ENCODE data around the gene HDAC2.
"Not testable (repeated sequence)": the region's sequence is repeated elsewhere in the genome, so short reads cannot be mapped to it uniquely, and the experiment has no call there.

Gene HDAC2

DNA sequence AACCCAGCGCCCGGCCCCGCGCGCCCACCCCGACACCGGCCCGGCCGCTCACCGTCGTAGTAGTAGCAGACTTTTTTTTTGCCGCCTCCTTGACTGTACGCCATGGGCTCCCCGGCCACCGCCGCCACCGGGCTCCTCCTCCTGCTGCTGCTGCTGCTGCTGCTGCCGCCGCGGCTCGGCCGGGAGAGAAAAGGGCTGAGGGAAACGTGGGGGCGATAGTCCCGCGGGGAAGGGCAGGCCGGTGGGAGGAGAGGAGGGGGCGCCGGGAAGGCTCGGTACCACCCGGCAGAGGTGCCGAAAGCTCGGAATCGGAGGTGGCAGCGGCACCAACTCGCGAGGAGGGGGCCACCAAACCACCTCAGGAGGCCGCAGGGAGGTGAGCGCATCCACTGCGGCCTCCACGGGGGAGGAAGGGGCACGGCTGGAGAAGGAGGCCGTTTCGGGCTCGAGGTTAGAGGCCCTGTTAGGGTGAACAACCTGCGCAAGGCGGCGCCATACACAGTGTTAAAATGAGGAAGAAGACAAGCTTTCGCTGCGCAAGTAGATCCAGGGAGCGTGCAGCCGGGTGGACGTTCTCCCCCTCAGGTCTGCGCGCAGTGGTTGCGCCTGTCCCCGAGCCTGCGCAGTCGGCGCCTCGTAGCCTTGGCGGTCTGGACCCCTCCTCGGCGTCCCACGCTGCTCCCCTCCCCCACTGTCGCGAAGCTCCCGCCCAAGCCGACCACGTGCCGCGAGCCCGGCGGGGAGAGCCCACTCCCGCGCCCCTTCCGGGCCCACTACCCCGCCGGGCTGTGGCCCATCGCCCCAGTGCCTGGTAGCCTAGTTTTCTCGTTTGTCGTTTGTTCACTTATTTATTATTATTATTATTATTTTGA lies at the start of gene HDAC2:
Gene HDAC2, minus strand, starts transcription at position 344 of the 872 bp plus-strand sequence. Its CDS starts 240 bp downstream, at position 104.
- DNase-seq, result peak; percentile 89

DNA sequence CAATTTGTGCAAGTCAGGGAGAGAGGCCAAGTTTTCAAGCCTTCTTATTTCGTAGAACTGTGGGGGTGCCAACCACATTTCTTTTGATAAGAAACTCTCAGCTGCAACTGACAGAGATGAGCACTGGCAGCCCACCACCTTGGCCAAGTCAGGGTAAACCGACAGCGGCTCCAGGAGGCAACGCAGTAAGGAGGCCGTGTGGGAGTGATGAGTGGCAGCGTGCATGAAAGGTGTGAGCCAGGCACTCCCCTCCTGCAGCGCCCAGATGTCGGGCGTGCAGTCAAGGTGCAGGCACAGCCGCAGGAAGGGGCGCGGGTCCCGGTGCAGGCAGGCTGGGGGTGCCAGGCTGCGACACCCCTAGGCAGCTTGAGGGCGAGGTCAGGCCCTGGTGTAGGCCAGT lies 49.2 kb upstream of the HDAC2 start:
- DNase-seq, result no peak

DNA sequence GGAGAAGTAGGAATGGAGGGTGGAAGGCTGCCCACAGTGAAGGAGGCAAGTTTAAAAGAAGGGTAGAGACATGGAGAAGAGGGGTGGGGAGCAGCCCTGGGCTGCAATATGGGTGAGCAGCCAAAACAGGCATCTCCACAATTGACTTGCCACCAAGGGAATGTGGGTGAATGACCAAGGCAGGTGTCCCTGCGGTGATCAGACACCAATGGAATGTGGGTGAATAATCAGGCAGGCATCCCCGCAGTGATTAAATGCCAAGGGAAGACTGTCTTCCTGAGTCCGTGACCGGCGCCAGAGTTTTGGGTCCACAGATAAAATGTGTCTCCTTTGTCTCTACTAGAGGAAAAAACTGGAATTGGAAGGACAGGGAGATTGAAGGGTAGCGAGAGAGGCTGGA lies 46.2 kb upstream of the HDAC2 start:
- not testable (repeated sequence) for DNase-seq

DNA sequence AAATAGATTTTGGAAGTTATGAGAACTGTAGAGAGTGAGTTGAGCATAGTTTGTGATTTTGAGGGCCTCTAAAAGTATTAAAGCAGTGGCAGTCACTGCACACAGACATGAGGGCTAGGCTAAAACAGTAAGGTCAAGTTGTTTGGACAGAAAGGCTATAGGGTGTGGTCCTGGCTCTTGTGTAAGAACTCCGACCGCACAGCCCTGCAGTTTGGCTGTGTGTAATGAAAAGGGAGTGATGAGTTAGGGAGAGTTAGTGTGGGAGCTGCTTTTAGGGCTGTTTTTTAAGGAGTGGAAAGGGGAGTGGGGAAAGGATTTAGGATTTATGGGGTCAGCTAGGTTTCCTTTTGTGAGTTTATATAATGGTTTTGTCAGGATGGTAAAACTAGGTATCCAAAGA lies 43.2 kb upstream of the HDAC2 start:
- DNase-seq, result not testable (repeated sequence)

DNA sequence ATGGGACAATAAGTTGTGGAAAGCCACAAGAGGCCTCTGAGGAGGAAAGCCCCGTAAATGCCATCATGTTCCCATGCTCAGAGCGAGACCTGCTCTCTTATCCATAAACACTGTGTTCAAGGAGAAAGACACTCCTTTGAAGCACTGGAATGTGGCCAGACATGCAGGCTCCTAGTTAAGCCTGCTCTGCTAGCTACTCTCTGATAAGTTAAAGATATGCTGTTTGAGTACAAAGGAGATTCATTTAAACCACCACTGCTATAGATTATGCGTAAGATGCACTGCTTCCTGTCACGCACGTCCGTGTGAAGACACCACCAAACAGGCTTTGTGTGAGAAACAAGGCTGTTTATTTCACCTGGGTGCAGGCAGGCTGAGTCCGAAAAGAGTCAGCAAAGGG lies 40.5 kb upstream of the HDAC2 start:
- not testable (repeated sequence) for DNase-seq

DNA sequence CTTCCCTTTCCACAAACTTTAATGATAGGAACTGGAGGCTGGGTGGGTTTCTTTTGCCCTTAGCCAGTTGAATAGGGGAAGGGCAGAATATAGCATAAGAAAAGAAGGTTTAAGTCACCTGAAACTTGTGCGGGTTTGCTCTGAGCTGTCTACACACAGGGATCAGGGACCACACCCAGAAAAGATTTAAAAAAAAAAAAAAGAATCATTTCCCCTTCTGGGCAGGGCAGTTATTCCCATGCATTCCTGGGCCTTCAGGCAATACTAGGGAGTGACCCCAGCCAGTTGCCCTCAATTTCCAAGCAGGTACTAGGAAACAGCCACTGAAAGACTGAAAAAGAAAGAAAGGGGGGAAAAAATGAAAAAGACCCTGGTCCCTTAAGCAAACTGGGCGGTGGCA lies 39.6 kb upstream of the HDAC2 start:
- no peak for DNase-seq

DNA sequence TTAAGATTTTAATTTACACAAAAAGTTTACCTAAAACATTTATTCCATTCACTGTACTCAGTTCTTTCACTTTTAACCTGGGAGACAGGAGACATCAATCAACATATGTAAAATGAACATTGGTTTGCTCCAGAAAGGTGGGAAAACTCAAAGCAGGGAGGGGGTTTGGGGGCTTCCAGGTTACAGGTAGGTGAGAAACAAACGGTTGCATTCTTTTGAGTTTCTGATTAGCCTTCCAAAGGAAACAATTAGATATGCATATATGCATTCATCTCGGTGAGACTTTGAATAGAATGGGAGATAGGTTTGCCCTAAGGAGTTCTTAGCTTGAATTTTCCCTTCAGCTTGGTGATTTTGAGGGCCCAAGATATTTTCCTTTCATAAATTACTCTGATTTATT lies 38.2 kb upstream of the HDAC2 start:
- DNase-seq, result no peak

DNA sequence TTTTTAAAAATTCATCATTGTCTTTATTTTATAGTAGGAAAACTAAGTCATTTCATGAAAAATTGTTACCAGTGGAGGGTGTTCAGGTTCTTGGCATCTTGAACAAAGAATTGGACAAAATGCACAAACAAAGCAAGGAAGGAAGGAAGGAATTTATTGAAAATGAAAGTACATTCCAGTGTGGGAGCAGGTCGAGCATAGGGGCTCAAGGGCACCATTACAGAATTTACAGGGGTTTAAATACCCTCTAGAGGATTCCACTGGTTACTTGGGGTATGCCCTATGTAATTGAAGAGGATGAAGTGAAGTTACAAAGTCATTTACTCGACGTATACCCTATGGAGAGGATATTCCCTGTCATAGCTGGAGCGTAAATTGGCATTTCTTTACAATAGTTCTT lies 37.4 kb upstream of the HDAC2 start:
- no peak for DNase-seq

DNA sequence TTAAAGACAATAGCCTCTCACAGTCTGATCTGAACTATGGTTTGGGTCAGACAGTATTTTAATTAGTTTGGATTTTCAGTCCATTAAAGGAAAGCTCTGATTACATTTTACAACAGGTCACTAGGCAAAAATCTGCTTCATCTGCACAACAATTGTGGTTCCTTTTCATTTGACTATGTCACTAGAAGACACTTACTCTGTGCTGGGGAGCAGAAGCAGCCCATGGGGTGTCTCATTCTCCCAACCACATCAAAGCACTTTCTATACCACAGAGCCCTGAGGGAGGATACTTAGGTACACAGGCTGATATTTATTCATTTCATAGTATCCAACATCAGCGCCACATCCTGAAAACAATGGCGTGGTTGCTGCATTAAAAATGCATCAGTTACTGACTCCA lies 36.6 kb upstream of the HDAC2 start:
- DNase-seq, result no peak

DNA sequence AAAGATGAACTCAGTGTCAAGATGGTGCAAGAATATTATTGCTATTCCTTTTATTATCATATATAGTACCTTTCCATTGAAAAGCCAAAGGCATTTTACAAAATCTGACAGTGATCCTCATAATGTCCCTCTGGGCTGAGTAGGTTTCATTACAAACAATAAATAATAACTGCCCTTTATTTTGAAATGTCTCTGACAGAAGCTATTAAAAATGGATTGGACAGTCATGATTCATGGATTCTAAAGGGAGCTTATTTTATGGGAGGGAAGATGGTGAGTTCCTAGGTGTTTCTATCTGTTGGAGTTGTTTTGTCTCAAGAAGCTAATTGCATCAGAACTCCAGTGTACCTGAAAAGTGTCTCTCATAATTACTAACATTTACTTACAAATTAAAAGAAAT lies 30.4 kb upstream of the HDAC2 start:
- no peak for DNase-seq

DNA sequence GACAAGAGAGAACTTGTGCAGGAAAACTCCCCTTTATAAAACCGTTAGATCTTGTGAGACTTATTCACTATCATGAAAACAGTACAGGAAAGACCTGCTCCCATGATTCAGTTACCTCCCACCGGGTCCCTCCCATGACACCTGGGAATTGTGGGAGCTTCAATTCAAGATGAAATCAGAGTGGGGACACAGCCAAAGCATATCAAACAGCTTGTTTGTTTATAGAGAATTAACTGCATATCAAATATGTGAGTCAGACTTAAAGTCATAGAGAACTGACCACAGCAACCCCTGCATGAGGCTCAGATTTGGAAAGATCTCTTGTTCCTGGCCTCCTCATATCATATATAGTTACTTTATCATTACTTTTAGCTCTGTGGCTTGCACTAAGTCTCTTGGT lies 29.1 kb upstream of the HDAC2 start:
- DNase-seq, result no peak

DNA sequence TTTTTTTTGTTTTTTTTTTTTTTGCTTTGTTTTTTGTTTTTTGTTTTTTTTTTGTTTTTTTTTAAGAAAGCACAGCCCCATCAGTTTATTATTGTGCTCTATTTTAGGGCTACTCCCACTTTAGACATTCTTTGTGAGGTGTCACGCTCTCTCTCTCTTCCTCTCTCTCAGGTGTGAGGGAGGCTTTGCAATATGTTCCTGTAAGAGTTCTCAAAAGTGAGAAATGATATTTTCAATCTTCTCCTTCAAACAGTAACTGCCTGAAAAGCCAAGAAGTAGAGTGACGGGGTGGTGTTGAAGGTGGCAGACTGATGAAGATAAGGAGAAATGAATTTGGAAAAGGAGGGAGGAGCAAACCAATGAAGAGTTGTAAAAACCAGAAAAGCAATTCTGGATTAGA lies 28.3 kb upstream of the HDAC2 start:
- DNase-seq, result no peak

DNA sequence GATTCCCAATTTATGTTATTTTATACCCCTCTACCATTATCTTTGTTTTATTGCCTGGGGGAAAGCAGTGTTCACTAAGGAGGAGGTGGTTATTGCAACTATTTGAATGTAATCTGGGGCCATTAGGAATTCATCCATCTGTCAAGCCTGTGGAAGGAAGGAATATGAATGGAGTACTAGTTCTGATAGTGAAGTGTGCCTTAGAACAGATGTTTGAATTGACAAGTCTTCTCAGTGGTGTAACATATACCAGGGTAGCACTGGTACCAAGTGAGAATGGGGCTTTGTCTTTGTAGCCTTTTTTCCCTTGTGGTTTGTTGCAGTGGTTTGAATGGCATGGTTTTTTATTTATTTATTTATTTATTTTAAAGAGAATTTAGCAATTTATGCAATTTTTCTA lies 27.9 kb upstream of the HDAC2 start:
- DNase-seq, result no peak

DNA sequence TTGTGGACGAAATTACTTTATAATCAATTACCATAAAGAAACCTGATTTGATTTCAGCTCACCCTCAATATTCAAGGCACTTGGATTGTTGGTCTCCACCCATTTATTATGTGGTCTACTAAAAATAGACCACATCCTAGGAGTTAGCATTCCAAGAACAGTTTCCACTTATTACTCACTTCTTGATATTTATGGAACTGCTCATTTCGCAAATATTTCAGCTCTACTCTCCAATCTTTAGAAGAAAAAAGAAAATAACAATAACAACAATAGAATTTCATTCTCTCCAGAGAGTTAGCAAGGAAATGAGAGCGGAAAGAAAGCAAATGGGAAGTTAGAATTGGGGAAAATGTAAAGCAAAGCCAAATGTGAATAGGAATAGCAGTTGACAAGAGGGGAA lies 26.2 kb upstream of the HDAC2 start:
- DNase-seq, result no peak

DNA sequence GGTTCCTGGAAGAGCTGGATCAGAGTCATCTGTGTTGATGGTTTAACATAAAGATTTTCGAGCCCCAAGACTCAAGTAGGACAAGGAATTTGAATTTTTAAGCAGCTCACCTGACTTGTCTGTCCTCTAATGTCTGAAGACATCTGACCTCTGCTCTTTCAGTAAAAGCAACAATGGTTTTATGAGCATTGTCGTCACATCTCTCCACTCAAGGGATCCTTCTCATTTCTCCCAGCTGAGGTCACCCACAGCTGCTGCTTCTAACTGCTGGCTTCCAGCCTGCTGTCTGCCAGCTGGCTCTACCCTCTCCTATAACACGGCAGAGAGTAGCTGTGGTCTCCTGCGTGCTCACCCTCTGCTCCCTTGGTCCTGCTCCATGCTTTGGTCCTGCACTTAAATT lies 24.7 kb upstream of the HDAC2 start:
- DNase-seq, result peak; percentile 85

DNA sequence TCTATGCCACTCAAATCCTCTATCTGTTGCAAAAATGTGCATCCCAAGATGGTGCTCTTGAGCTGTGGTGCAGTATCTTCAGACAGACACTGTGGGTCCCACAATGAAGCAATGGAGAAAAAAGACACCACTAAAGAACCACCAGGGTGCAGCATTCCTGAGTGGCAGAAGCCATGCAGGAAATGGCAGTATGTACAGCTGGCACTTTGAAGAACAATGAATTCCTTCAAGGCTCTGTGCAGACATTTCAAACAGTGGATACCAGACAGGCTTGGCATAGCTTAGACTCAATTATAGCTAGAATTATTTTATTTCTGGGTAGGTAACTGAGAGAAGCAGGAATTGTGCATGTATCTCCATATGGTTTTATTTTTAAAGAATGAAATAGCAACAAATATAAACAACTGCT lies 24.0 kb upstream of the HDAC2 start:
- DNase-seq, result peak; percentile 62

DNA sequence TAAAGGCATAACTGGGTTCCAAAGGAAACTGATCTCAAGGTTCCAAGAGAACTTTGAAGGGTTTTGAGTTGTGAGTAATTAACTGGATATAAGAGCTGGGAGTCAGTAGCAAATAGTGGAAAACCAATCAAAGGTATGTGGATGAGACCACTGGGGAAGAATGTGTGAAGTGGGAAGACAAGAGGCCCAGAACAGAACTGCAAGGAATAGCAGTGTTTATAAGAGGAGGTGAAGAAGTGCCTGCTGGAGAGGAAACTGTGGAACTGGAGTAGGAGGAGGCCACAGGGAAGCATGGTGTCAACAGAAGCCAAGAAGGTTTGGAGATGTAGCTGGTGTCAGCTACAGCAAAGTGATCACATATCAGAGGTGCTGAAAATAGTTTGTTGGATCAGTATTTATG lies 18.7 kb upstream of the HDAC2 start:
- DNase-seq, result no peak

DNA sequence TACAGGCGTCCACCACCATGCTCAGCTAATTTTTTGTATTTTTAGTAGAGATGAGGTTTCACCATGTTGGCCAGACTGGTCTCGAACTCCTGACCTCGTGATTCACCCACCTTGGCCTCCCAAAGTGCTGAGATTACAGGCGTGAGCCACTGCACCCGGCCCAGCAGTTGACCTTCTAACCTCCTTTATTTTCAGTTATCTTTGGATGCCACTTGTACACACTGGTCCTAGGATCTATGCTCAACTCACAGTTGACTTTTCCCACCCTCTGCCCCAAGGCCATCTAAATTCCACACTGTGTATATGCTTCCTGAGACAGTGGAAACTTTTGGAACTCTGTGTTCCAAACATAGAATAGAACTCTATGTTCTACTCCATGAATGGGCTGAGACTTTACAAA lies 11.7 kb upstream of the HDAC2 start:
- DNase-seq, result not testable (repeated sequence)

DNA sequence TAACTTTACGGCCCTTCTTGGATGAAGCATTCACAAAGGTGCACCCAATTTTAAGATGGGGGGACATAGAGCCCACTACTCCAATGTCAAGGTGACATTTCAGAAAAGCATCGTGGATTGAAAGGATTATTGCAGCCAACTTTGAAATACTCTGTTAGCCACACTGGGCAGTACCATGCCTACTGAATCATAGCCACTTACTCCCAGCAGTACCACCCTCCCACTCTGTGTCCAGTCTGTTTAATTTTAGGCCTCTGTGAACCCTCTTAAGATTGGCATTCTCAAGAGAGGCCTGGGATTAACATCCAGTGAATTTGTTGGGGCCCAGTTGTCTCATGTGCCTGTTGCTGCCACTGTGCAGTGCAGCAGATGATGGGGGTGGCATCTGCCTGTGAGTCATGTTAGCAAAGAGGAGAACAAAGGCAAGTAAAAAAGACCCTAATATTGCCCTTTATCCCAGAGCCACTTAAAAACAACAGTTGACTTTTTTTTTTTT lies 11.2 kb upstream of the HDAC2 start:
- no peak for DNase-seq

DNA sequence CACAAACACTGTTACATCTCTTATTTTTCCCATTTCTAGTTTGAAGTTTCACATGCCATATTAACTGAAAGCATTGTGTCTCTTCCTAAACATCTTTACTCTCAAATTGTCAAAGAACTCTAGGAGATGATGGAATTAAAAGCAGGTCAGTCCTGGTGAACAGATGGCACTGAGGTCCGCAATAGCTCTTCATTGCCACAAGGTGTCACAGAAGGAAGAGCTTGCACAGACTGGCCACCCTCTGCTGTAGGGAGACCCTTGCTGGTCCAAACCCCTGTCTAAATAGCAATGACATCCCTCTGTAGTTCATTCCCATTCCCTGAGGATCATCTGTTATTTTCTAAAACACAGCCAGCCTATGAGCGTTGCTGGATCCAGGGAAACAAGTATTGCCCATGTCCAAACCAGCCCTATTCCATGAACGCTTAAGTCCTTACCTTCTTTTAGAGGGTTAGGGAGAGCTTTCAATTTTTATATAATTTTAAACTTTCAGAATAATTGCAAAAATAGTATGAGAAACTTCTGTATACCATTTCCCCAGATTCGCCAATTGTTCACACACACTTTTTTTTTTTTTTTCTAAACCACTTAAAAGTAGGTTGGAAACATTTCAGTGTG lies 10.1 kb upstream of the HDAC2 start:
- DNase-seq, result peak; percentile 37

DNA sequence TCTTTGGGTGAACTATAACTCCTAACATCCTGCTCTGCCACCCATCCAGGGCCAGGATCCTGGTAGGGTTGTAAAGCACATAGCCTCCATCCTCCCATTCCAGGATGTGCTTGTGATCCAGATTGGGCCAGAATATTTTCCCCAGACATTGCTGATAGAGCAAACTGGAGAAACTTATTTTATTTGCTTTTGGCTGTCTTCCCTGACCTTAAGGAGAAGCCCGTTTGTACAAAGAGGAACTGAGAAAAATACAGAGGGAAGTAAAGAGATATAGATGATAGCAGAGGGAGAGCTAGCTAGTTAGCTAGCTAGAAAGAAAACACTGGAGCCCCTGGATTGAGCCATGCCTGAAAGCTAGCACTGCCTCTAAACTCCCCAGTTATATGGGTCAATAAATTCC lies 9.0 kb upstream of the HDAC2 start:
- DNase-seq, result no peak

DNA sequence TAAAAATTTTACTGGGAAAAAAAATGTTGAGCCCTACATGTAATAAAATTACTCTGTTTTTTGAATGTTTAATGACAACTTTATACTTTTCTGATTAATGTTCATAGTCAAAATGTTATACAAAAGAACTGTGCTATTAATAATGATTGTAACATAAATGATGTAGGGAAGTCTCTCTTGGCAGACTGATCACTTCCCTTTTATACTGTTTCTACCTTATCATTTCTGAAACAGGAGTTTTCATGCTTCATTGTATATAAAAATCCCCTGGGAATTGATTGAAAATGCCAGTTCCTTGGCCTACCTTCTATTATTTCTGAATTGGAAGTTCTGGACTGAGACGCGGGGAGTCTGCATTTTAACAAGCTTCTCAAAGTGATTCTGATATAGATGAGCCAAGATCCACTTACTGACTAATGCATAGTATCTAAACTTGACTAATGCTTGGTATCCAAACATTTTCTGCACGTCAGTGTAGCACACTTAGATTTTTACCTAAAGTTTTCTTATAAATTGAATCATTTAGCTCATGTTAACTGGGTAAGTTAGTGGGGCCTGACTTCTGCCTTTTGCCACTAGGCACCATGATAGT lies 7.2 kb upstream of the HDAC2 start:
- no peak for DNase-seq

DNA sequence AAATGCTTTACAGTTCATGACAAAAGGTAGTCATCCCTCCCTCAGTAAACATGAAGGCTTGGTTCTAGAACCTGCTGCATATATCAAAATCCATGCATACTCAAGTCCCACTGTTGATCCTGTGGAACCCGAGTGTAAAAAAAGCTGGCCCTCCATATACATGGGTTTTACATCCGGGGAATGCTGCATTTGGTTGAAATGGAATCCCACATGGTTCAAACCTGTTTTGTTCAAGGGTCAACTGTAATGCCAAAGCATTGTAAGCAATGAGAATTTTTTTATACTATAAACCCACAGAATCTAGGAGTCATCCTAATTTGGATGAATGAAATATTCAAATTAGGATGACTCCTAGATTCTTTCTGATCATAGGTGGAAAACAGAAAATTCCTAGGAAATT lies 5.9 kb upstream of the HDAC2 start:
- no peak for DNase-seq

DNA sequence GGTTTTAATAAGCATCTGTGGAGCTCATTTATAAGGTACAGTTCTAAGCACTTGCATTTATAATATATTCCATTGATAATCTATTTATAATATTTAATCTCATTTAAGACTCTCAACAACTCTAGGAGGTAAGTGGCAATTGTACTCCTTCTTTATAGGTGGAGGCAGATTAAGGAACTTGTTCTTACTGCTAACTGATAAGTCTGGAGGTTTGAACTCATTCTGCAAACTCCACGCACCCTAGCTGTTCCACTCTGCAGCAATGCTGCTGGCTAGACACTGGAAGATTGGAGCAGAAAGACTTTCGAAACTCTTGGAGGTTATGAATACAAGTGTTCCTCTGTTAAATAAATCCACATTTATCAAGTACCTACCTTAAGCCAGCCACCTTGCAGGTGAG lies 793 bp upstream of the HDAC2 start:
- peak; percentile 37 for DNase-seq
